Activated CD8-positive, alpha-beta memory T cell treated with anti-CD3 and anti-CD28 coated beads, Interleukin-2, amount 50 U/mL, for 48 hours (primary cell): ENCODE measurements around the gene DACT2.
"Not testable (repeated sequence)": the region's sequence is repeated elsewhere in the genome, so short reads cannot be mapped to it uniquely, and the experiment has no call there.

Source experiments
- DNase-seq: peaks from one replicate; pipeline ENCODE4 v3.0.0-alpha.2; 2020

Gene DACT2

DNA sequence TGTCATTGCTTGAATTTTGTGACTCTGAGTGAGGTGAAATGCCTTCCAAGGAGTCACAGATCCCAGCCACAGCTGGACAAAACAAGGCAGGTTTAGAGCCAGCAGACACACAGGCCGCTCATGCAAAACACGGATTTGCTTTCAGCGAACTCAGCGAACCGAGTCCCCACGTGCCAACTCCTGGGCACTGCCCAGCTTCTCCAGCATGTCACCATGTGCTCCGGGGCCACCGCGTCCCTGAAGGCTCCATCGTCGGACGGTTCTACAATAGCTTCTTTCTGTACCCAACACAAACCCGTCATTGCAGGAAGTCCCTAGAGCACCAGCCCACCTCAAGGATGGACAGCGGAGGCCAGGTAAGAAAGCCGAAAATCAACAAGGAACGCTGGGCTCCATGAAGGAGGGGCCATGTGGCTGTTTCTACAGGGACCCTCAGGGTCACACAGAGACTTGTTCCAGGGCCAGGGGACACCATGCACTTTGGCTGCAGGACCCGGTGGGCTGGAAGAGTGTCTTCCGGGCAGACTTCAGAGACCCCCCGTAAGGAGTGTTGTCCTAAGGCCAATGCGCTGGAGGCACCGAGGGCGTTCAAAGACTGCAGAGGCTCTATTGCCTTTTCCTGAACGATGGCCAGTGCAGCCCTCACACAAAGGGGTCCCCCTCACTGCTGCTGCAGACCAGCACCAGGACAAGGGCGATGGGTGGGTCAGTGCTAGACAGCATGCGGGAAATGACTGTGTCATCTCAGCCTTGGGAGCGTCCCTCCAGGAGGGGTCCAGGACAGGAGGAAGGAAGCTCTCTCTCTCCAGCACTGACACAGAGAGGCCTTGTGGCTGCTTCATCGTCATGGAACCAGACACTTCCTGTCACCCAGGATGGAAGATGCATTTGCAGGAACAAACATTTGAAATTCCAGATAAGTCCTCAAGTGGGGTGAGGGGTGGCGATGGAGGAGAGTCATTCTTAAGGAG, 19.8 kb downstream of the DACT2 start:
- no peak for DNase-seq

GRCh38 chr6:168297643-168298042, 21.9 kb downstream of the DACT2 start:
- DNase-seq = no peak

GRCh38 chr6:168294901-168295300, 24.7 kb downstream of the DACT2 start:
- no peak for DNase-seq

- no peak for DNase-seq
Observed at GRCh38 chr6:168293636-168294530, 25.7 kb downstream of the DACT2 start.

- no peak for DNase-seq
Observed at GRCh38 chr6:168292826-168293225, 26.8 kb downstream of the DACT2 start.

GRCh38 chr6:168291450-168291849, 28.1 kb downstream of the DACT2 start:
- no peak for DNase-seq

- DNase-seq = no peak
Observed at GRCh38 chr6:168290095-168290494, 29.5 kb downstream of the DACT2 start.

DNA sequence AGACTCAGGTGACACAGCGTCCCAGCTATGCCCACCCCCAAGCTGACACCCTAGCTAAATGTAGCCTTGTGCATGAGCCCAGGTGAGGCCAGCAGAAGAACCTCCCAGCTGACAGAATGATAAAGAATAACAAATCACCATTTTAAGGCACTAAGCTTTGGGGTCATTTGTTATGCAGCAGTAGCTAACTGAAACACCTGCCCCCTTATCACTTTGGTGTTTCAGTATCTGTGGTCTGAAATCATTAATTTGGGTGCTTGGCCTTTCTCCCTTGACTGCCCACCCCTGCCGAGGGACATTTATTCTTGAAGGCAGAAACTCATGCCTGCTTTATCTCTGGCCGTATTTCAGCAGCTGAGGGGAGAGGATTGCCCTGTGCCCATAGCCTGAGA, 30.0 kb downstream of the DACT2 start:
- DNase-seq = no peak

GRCh38 chr6:168288781-168289570, 30.6 kb downstream of the DACT2 start:
- DNase-seq = no peak

DNA sequence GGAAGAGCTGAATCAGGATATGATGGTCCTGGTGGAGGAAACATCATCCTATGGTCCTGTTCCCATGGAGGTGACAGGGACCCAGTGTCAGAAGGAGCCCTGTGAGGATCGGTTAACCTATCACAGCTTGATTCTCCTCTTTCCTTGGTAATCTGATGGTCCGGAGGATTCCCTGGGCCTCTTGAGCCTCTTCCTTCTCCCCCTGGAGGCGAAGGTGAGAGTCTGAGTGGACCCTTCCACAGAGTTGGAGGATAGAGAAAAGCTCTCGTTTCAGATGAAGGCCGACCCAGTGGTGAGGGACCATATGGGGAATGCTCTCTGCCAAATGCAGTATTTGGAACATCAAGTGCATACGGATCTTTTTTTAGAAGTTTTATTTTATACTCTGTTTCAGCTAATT, 32.1 kb downstream of the DACT2 start:
- DNase-seq = not testable (repeated sequence)

GRCh38 chr6:168286771-168287446, 32.7 kb downstream of the DACT2 start:
- not testable (repeated sequence) for DNase-seq

DNA sequence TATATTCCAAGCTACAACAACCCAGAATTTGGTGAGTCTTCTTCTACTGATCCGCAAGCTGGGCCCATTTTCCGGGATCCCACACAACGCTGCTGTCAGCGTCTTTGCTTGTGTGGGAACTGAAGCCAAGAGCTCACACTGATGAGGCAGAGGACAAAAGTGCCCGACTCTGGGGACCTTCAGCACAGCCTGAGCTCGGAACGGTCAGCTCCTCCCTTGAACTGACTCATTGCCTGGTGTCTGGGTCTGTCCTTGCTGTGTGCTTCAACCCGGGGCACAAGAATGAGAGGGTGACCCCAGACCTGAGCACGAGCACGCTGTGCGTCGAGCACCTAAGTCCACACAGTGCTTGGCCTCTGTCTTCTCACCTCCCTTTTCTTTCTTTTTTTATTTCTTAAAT, 33.5 kb downstream of the DACT2 start:
- DNase-seq = no peak

GRCh38 chr6:168285456-168285855, 34.1 kb downstream of the DACT2 start:
- DNase-seq = no peak

- DNase-seq = no peak
Observed at GRCh38 chr6:168284187-168284586, 35.4 kb downstream of the DACT2 start.

DNA sequence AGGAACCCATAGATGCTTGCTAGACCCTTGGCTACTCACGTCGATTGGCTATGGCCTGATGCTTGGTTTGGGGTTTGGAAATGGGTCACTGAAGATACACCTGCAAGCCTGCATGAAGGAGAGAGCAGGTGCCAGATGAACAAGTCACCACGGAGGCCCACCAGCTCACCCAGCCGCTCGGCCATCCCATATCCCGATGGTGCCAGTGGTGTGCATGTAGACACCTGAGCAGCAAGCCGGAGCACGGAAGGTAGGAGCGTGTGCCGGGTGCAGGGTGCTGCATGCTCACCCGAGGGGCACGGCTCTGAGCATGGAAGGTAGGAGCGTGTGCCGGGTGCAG, 35.9 kb downstream of the DACT2 start:
- DNase-seq = no peak

- no peak for DNase-seq
Observed at GRCh38 chr6:168282985-168283685, 36.4 kb downstream of the DACT2 start.

DNA sequence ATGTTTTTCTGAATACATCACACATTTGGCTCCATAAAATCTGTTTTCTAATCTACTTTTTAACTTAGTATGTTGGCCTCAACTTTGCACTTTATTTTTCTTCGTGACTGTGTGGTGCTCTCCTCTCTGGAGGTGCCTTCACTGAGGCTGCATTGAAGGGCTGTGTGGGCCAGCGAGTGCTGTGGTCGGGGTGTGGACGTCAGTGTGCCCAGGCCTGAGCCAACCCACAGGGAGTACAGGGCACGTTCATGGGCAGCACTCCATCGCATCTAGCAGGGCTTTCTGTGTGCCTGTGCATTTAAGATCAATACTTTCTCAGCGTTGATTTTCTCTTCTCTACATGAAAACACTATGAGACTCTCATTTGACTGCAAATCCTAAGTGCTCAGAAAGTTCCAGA, 37.8 kb downstream of the DACT2 start:
- DNase-seq = no peak

DNA sequence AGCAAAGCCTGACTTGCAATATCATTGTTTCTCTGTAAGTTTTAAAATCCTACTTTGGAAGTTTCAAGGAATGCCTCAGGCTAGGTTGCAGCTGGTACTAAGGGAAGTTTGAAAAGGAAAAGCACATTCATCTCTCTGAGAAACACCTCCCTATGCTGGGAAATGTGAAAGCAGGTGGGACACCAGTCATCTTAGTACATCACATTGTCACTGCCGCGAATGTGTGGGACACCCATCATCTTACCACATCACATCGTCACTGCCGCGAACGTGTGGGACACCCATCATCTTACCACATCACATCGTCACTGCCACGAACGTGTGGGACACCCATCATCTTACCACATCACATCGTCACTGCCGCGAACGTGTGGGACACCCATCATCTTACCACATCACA, 38.3 kb downstream of the DACT2 start:
- not testable (repeated sequence) for DNase-seq

DNA sequence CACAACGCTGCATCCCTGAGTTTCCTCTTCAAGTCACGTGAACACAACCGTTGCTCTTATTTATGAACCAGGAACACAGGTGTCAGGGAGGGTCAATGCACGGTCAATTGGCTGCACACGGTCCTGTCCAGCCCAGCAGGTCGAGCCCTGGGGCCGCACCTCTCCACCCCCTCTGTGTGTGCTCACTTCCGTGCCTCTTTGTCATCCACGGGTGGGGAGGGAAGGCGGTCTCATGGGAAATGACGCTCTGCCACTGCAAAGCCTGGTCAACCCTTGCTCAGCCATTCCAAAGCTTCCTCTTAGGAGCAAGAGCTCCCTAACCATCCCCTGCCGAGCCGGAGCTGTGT, 38.7 kb downstream of the DACT2 start:
- DNase-seq = no peak

- no peak for DNase-seq
Observed at GRCh38 chr6:168280020-168280898, 39.3 kb downstream of the DACT2 start.

- DNase-seq = no peak
Observed at GRCh38 chr6:168279403-168279935, 40.1 kb downstream of the DACT2 start.
